ENCODE results near the gene ELOVL4. TPM values are rescaled to one million over a fixed set of nuclear protein-coding genes. Genes with fewer than 3 reads are reported as not detected.

The ELOVL4 gene
- total and polyA plus RNA-seq, 3 experiments from 2014 or later, result 1.8 to 6.5 (median 2.0) TPM

DNA sequence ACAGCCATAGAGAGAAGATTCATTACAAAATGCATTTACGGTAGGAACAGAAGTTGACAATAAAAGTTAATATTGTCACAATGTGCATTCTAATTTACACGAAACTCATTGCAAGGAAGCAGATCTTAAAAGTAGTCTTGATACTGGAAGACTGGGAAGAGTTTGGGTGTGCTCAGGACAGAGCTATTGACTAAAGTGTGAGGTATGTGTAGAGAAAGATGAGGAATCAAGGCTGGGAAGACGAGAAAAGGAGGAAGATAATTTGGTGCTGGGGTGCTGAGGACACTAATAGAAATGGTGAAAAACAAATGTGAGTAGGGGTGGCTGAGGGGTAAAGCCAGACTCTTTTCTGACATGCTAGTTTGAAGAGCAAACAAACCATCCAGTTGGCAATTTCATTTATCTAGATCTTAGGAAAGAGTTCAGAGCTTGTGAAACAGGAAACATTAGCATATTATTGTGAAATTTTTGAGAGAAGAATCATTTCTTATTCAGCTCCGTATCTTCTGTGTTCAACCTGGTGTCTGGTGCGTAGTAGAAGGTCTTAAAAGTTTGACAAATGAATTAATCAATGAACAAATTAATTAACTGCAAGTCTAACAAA lies 72.7 kb downstream of the ELOVL4 start:
- ChIA-PET CTCF (no interaction called here), POLR2A (no interaction called here)
- no peak overlapping the region for H3K4me3 Mint-ChIP-seq

DNA sequence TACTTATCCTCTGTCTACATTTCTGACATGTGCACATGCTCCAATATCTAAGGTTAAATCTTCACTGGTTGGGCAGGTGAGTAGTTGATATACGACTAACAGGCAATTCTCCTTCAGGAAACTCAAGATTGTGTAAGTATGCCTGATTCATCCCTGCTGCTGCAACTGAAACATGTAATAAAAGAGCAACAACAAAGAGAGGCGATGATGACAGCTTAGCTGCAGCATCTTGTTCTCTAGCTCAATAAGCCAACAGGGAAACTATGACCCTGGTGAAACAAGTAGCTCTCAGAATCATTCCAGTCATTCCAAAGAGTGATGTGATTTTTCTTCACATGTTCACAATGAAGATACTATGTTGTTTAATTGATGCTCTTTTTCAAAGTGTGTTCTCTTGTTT lies 74.4 kb downstream of the ELOVL4 start:
- ChIA-PET CTCF (interaction anchor here (1.2 kb wide), 1 partner anchor 13 kb away, joined by 3 read pairs; no protein-coding TSS in a partner anchor), POLR2A (no interaction called here)
- H3K4me3 Mint-ChIP-seq, result no peak overlapping the region
- Histone ChIP-seq H3K9me3 (ENCODE audit: low read length) (no peaks in the 10 kb centered on the region), H3K4me3 (ENCODE audit: low read length) (no peak overlapping the region), H3K36me3 (ENCODE audit: insufficient read depth, low read length) (no peaks in the 10 kb centered on the region), H3K27me3 (ENCODE audit: insufficient read depth, low read length, poor library complexity, severe bottlenecking) (peaks cover 4% of the 10 kb centered on the region), H3K27ac (ENCODE audit: low read depth, low read length) (no peak overlapping the region), H3K4me1 (ENCODE audit: insufficient read depth, low read length) (no peaks in the 10 kb centered on the region)
- H3K27me3 Mint-ChIP-seq, result peaks cover 4 to 33% of the 10 kb centered on the region in 2 donors
- H3K4me1 Mint-ChIP-seq, result peaks cover 12 to 15% (median 12%) of the 10 kb centered on the region in 3 donors
- no peaks in the 10 kb centered on the region for H3K9me3 Mint-ChIP-seq
- DNase-seq, result no peak
- H3K27ac Mint-ChIP-seq, result no peak overlapping the region
- H3K36me3 Mint-ChIP-seq, result no peaks in the 10 kb centered on the region

More for the DNA sequence above, 72.7 kb downstream of the ELOVL4 start:
- H3K4me1 Mint-ChIP-seq, result peaks cover 5 to 6% (median 5%) of the 10 kb centered on the region in 3 donors
- H3K27ac Mint-ChIP-seq, result peak overlapping the region in 1 of 8 donors; percentile 7
- H3K9me3 Mint-ChIP-seq, result peaks cover 0 to 3% (median 2%) of the 10 kb centered on the region in 5 donors
- DNase-seq, result no peak
- Histone ChIP-seq H3K4me3 (ENCODE audit: low read length) (no peak overlapping the region), H3K4me1 (ENCODE audit: insufficient read depth, low read length) (no peaks in the 10 kb centered on the region), H3K27ac (ENCODE audit: low read depth, low read length) (no peak overlapping the region), H3K9me3 (ENCODE audit: low read length) (no peaks in the 10 kb centered on the region), H3K36me3 (ENCODE audit: insufficient read depth, low read length) (no peaks in the 10 kb centered on the region), H3K27me3 (ENCODE audit: insufficient read depth, low read length, poor library complexity, severe bottlenecking) (peaks cover 4% of the 10 kb centered on the region)
- peaks cover 9 to 42% of the 10 kb centered on the region in 2 donors for H3K27me3 Mint-ChIP-seq
- peaks cover 0 to 4% (median 0%) of the 10 kb centered on the region in 3 donors for H3K36me3 Mint-ChIP-seq

DNA sequence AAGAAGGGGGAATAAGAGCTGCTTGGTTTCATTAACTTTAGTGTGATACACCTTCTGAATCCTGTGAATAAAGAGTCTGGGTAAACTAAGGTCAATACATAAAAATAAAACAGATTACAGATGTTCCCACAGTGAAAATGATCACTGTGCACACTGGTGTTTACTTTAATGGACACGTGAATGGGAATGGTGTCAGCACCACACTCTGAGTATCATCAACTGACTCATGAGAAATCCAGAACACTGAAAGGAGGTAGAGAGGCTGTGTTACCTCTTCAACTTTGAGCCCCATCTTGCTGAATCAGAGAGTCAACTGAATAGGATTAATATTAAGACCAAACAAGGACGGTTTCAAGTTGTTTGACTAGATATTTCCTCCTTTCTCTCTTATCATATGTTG lies 75.0 kb downstream of the ELOVL4 start:
- no peaks in the 10 kb centered on the region for H3K36me3 Mint-ChIP-seq
- H3K27ac Mint-ChIP-seq, result no peak overlapping the region
- DNase-seq, result no peak
- no peaks in the 10 kb centered on the region for H3K9me3 Mint-ChIP-seq
- no peaks in the 10 kb centered on the region for H3K36me3 ChIP-seq (ENCODE audit: insufficient read depth, low read length)
- H3K27me3 Mint-ChIP-seq, result peaks cover 4 to 26% of the 10 kb centered on the region in 2 donors
- no peak overlapping the region for H3K4me3 Mint-ChIP-seq
- ChIA-PET POLR2A (no interaction called here), CTCF (no interaction called here)
- peaks cover 12 to 16% (median 12%) of the 10 kb centered on the region in 3 donors for H3K4me1 Mint-ChIP-seq
- no peaks in the 10 kb centered on the region for H3K9me3 ChIP-seq (ENCODE audit: low read length)
- no peak overlapping the region for H3K4me3 ChIP-seq (ENCODE audit: low read length)
- peaks cover 4% of the 10 kb centered on the region for H3K27me3 ChIP-seq (ENCODE audit: insufficient read depth, low read length, poor library complexity, severe bottlenecking)
- no peaks in the 10 kb centered on the region for H3K4me1 ChIP-seq (ENCODE audit: insufficient read depth, low read length)
- no peak overlapping the region for H3K27ac ChIP-seq (ENCODE audit: low read depth, low read length)

DNA sequence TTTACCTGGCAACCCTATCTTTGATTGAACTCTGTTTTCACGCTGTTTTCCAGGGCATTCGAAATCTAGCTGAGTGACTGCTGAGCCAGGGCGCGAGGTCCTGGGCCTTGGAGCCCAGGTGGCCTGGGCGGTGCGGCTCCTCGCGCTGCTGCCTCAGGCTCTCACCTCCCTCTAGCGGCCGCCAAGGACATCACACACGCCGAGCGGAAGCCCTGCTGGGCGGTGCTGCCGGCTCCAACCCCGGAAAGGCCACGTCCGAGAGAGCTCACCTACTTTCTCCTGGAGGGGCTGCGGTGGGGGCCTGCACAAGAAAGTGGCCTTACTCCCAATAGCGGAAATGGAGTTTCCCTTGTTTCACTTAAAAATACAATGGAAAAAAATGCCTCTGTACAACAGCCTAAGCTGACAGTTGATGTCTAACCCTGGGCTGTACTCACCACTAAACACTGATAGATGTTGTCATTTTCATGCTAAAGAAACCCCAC lies 77.7 kb downstream of the ELOVL4 start:
- H3K4me1 Mint-ChIP-seq, result peaks cover 12 to 16% (median 12%) of the 10 kb centered on the region in 3 donors
- Histone ChIP-seq H3K27me3 (ENCODE audit: insufficient read depth, low read length, poor library complexity, severe bottlenecking) (no peaks in the 10 kb centered on the region), H3K4me1 (ENCODE audit: insufficient read depth, low read length) (no peaks in the 10 kb centered on the region), H3K27ac (ENCODE audit: low read depth, low read length) (no peak overlapping the region), H3K9me3 (ENCODE audit: low read length) (no peaks in the 10 kb centered on the region), H3K4me3 (ENCODE audit: low read length) (peak overlapping the region; percentile 42), H3K36me3 (ENCODE audit: insufficient read depth, low read length) (no peaks in the 10 kb centered on the region)
- peaks cover 2 to 4% of the 10 kb centered on the region in 2 donors for H3K27me3 Mint-ChIP-seq
- ChIA-PET CTCF (interaction anchor here (0.7 to 2.0 kb wide), 25 partner anchors 9 to 792 kb away, joined by 3 to 9 read pairs (median 3); partner anchors contain the start of genes BCKDHB and TTK), POLR2A (no interaction called here)
- no peaks in the 10 kb centered on the region for H3K9me3 Mint-ChIP-seq
- peak overlapping the region in 4 of 8 donors; percentile 24 to 54 (median 48) for H3K27ac Mint-ChIP-seq
- H3K4me3 Mint-ChIP-seq, result peak overlapping the region; percentile 9 to 77 (median 71)
- H3K36me3 Mint-ChIP-seq, result no peaks in the 10 kb centered on the region
- peak; percentile 65 to 79 (median 68) for DNase-seq

DNA sequence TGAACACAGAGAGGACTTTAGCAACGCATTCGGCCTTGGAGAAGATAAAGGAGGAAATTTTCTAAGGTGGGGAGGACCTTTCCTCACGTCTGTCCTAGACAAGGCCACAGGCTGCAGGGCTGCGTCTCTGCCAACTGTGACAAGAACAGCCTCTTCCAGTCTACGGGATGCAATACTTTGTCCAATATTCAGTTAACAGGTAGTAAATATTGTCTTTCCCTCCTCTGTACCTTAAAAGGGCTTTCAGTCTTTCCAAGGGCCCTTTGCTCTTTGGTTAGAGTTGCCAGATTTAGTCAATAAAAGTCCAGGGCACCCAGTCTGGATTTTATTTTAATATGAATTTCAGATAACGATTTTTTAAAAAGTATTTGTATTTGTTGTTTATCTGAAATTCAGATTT lies 78.2 kb downstream of the ELOVL4 start:
- H3K4me3 Mint-ChIP-seq, result peak overlapping the region; percentile 9 to 77 (median 71)
- ChIA-PET POLR2A (no interaction called here), CTCF (interaction anchor here (0.8 to 2.0 kb wide), 18 partner anchors 8 to 237 kb away, joined by 3 to 9 read pairs (median 4); partner anchors contain the start of genes BCKDHB and TTK)
- no peaks in the 10 kb centered on the region for H3K9me3 Mint-ChIP-seq
- Histone ChIP-seq H3K36me3 (ENCODE audit: insufficient read depth, low read length) (no peaks in the 10 kb centered on the region), H3K9me3 (ENCODE audit: low read length) (no peaks in the 10 kb centered on the region), H3K4me3 (ENCODE audit: low read length) (peak overlapping the region; percentile 42), H3K4me1 (ENCODE audit: insufficient read depth, low read length) (no peaks in the 10 kb centered on the region), H3K27ac (ENCODE audit: low read depth, low read length) (no peak overlapping the region), H3K27me3 (ENCODE audit: insufficient read depth, low read length, poor library complexity, severe bottlenecking) (no peaks in the 10 kb centered on the region)
- DNase-seq, result no peak
- no peaks in the 10 kb centered on the region for H3K27me3 Mint-ChIP-seq
- peaks cover 12 to 16% (median 12%) of the 10 kb centered on the region in 3 donors for H3K4me1 Mint-ChIP-seq
- no peaks in the 10 kb centered on the region for H3K36me3 Mint-ChIP-seq
- H3K27ac Mint-ChIP-seq, result peak overlapping the region in 2 of 8 donors; percentile 24 to 54

DNA sequence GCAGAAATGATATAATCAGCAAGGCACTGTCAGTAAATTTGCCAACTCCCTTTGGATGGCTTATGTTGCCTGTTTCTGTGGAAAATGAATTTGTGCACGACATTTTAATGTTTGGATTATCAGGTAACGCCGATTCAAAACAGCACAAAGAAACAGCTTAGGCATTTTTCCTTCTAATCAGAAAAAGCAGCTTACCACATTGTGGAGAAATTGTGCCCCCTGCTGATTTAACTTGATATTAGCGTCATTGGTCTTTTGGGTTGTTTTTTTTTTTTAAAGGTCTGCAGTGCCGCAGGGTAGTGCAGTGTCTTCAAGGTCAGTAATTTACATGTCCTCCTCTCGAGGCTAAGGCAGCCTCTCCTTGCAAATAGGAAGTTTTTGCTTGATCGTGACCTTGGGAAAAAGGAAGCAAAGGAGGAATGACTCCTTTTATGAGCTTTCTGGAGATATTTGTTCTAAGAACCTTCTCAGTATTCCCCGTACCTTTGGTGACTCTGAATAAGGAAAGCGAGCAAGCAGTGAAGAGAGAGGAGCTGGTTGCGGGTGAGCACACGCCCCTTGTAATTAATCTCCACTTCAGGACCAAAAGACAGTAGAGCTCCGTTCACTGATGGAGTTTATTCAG lies 79.1 kb downstream of the ELOVL4 start:
- Histone ChIP-seq H3K4me3 (ENCODE audit: low read length) (no peak overlapping the region), H3K27ac (ENCODE audit: low read depth, low read length) (no peak overlapping the region), H3K9me3 (ENCODE audit: low read length) (no peaks in the 10 kb centered on the region), H3K4me1 (ENCODE audit: insufficient read depth, low read length) (no peaks in the 10 kb centered on the region), H3K36me3 (ENCODE audit: insufficient read depth, low read length) (no peaks in the 10 kb centered on the region), H3K27me3 (ENCODE audit: insufficient read depth, low read length, poor library complexity, severe bottlenecking) (no peaks in the 10 kb centered on the region)
- H3K4me3 Mint-ChIP-seq, result no peak overlapping the region
- H3K27ac Mint-ChIP-seq, result no peak overlapping the region
- ChIA-PET CTCF (interaction anchor here (0.6 to 1.6 kb wide), 5 partner anchors 9 to 133 kb away, joined by 3 to 5 read pairs (median 4); no protein-coding TSS in a partner anchor), POLR2A (no interaction called here)
- H3K27me3 Mint-ChIP-seq, result peaks cover 0 to 2% of the 10 kb centered on the region in 2 donors
- peak in 2 of 5 donors; percentile 38 for DNase-seq
- H3K4me1 Mint-ChIP-seq, result peaks cover 12 to 16% (median 12%) of the 10 kb centered on the region in 3 donors
- H3K9me3 Mint-ChIP-seq, result no peaks in the 10 kb centered on the region
- no peaks in the 10 kb centered on the region for H3K36me3 Mint-ChIP-seq

Other genes with a start within 250 kb of the ELOVL4 start
- gene TTK, start 57.1 kb upstream of the ELOVL4 start, total RNA-seq, result 10 to 100 TPM; 19.4 to 22.5 TPM
- 0.06 TPM for gene TTK, start 57.1 kb upstream of the ELOVL4 start, polyA plus RNA-seq
- 10 to 100 TPM; 14.4 to 15.0 TPM for gene BCKDHB, start 159.1 kb upstream of the ELOVL4 start, total RNA-seq
- 19.8 TPM for gene BCKDHB, start 159.1 kb upstream of the ELOVL4 start, polyA plus RNA-seq